PFSK-1 (cell line): ENCODE measurements around the gene PLS1.

Source experiments
- FOXP2 ChIP-seq: optimal IDR thresholded peaks from 2 replicates; pipeline ENCODE3; 2011; ENCODE audit warnings: borderline replicate concordance, control low read depth, inconsistent platforms; ENCODE audit not compliant: insufficient read depth; ENCODE audit errors: extremely low read length, extremely low read depth
- POLR2AphosphoS5 ChIP-seq: IDR thresholded peaks from 2 replicates; pipeline ENCODE4 v1.6.1; 2012; ENCODE audit warnings: low read depth, mild to moderate bottlenecking, control low read depth, low read length, moderate library complexity
- SIN3A ChIP-seq: IDR thresholded peaks from 2 replicates; pipeline ENCODE4 v1.6.1; 2012; ENCODE audit warnings: mild to moderate bottlenecking, low read length, moderate library complexity, borderline replicate concordance; ENCODE audit not compliant: insufficient read depth
- TAF1 ChIP-seq: IDR thresholded peaks from 2 replicates; pipeline ENCODE4 v1.6.1; 2012; ENCODE audit warnings: low read length, control low read depth, borderline replicate concordance; ENCODE audit not compliant: insufficient read depth
- TF ChIP-seq, protein P1 (sequence below), 2 experiments: IDR thresholded peaks; 2 replicates each; pipeline versions ENCODE4 v1.6.1 to v1.8.0; 2011 to 2012; ENCODE audit warnings: low read depth in 2 of 2, low read length in 2 of 2, control low read depth in 1 of 2, inconsistent platforms in 1 of 2, mild to moderate bottlenecking in 1 of 2, moderate library complexity in 1 of 2; ENCODE audit not compliant: insufficient read depth in 1 of 2

PLS1 gene

DNA sequence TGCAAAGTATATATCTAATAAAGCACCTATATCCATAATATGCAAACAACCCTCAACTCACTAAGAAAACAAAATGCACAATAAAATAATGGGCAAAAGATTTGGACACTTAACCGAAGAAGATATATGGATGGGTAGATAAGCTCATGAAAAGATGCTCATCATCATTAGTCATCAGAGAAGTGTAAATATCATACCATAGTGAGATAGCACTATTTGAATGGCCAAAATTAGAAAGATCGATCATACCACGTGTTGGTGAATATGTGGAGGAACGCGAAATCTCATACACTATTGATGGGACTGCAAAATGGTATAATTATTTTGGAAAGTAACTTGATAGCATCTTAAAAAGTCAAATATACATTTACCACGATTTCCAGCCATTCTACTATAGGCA lies 40.5 kb downstream of the PLS1 start:
- TF ChIP-seq TAF1 (no peak), FOXP2 (no peak), SIN3A (no peak), POLR2AphosphoS5 (no peak)
- TF ChIP-seq, protein P1, sequence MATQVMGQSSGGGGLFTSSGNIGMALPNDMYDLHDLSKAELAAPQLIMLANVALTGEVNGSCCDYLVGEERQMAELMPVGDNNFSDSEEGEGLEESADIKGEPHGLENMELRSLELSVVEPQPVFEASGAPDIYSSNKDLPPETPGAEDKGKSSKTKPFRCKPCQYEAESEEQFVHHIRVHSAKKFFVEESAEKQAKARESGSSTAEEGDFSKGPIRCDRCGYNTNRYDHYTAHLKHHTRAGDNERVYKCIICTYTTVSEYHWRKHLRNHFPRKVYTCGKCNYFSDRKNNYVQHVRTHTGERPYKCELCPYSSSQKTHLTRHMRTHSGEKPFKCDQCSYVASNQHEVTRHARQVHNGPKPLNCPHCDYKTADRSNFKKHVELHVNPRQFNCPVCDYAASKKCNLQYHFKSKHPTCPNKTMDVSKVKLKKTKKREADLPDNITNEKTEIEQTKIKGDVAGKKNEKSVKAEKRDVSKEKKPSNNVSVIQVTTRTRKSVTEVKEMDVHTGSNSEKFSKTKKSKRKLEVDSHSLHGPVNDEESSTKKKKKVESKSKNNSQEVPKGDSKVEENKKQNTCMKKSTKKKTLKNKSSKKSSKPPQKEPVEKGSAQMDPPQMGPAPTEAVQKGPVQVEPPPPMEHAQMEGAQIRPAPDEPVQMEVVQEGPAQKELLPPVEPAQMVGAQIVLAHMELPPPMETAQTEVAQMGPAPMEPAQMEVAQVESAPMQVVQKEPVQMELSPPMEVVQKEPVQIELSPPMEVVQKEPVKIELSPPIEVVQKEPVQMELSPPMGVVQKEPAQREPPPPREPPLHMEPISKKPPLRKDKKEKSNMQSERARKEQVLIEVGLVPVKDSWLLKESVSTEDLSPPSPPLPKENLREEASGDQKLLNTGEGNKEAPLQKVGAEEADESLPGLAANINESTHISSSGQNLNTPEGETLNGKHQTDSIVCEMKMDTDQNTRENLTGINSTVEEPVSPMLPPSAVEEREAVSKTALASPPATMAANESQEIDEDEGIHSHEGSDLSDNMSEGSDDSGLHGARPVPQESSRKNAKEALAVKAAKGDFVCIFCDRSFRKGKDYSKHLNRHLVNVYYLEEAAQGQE (IDR thresholded peaks at IDR 0.05; ENCODE audit: insufficient read depth in 1 of 2, low read depth in 2 of 2, low read length in 2 of 2), result no peak

DNA sequence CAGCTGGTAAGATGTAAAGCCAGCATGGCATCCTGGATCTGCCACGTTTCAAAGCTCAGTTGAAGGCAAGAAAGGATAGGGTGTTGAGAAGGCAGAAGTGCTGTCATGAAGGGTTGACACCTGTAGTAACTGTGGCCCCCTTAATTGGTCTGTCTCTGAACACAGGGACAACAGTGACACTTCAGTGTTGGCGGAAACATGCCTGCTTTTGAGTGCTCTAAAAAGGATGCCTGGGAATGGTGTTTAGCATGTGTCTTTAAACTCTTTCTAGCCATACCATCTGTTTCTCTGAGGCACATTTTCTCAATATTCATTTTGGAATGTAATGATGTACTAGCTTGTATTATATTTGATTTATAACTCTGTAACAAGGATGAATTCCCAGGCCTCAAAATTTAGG lies 42.1 kb downstream of the PLS1 start:
- TF ChIP-seq POLR2AphosphoS5 (no peak), TAF1 (no peak), FOXP2 (no peak), SIN3A (no peak)
- TF ChIP-seq, protein P1 (IDR thresholded peaks at IDR 0.05; ENCODE audit: insufficient read depth in 1 of 2, low read depth in 2 of 2, low read length in 2 of 2), result no peak

DNA sequence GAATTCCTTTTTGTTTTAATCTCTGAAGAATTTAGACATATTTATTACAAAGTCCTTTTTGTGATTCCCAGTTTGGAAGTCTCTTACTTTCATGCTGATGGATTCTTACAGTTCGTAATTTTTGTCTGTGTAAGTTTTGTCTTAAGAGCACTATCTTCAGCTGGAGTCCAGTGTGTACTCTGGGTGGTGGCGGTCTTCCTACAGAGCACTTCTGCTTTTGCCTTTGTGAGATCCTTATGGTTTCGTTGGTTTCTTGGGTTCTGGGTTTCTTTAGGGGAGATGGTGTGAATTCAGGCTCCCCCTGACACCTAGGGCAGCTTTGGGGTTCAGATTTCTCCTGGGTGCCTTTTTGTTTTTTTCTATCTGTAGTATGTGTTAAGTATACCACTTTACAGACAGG lies 45.3 kb downstream of the PLS1 start:
- TF ChIP-seq FOXP2, result no peak
- no peak for TF ChIP-seq POLR2AphosphoS5
- no peak for TF ChIP-seq TAF1
- TF ChIP-seq, protein P1 (IDR thresholded peaks at IDR 0.05; ENCODE audit: insufficient read depth in 1 of 2, low read depth in 2 of 2, low read length in 2 of 2), result no peak
- TF ChIP-seq SIN3A, result no peak

DNA sequence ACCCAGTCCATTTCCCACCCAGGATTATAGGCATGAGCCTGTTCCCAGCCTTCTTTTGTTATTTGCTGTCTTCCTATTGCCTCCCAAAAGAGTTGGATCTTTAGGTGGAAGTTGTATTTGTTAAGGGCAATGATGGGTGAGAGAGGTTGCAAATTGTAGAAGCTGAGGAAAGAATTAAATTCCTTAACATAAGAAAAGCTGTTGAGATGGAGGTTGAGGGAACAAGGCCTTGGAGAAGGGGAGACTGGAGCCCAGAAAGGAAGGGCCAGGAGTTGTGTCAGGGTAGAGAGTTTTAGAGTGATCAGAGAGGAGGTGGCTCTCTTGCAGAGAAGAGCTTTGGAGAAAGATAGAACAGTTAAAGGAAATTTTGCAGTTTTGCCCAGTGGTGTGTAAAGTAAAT lies 46.8 kb downstream of the PLS1 start:
- TF ChIP-seq FOXP2, result no peak
- TF ChIP-seq, protein P1 (IDR thresholded peaks at IDR 0.05; ENCODE audit: insufficient read depth in 1 of 2, low read depth in 2 of 2, low read length in 2 of 2), result no peak
- TF ChIP-seq TAF1, result no peak
- TF ChIP-seq POLR2AphosphoS5, result no peak
- TF ChIP-seq SIN3A, result no peak

DNA sequence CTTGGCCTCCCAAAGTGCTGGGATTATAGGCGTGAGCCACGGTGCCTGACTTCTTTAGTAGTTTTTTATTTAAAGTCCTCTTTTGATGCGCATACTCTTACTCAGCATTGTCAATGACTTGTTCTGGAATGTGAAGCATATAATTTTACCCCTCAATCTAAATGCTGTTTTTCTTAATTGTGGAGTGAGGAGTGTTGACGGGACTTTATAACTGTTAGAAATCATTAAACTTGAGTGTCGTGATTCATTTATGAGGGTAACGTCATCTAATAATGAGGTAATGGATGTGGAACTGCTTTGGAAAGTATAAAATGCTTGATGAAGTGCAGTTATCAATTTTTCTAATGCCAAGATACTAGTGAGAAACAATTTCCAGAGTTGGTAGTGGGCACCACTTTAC lies 48.3 kb downstream of the PLS1 start:
- TF ChIP-seq FOXP2, result no peak
- no peak for TF ChIP-seq TAF1
- no peak for TF ChIP-seq SIN3A
- TF ChIP-seq, protein P1 (IDR thresholded peaks at IDR 0.05; ENCODE audit: insufficient read depth in 1 of 2, low read depth in 2 of 2, low read length in 2 of 2), result no peak
- no peak for TF ChIP-seq POLR2AphosphoS5
